Measurements from ENCODE around the gene ANKRD37. TPM values are rescaled to one million over a fixed set of nuclear protein-coding genes. Genes with fewer than 3 reads are reported as not detected.

Gene ANKRD37
- total RNA-seq, 1 donor from 2014 or later: 3.7 TPM

DNA sequence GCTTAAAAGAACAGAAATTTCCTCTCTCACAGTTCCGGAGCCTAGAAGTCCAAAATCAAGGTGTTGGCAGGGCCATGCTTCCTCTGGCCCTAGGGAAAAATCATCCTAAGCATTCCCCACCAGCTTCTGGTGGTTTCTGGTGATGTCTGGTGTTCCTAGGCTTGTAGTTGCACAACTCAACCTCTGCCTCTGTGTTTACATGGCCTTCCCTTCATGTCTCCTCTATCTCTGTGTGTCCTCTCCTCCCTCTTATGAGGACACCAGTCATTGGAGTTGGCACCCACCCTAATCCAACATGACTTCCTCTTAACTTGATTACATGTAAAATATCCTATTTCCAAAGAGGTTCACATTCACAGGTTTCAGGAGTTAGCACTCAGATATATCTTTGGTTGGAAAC is 16.3 kb upstream of the ANKRD37 start:
- Mint-ChIP-seq H3K36me3 (peaks cover 7% of the 10 kb centered on the region), H3K4me3 (no peak overlapping the region)
- TF ChIP-seq, protein P1, sequence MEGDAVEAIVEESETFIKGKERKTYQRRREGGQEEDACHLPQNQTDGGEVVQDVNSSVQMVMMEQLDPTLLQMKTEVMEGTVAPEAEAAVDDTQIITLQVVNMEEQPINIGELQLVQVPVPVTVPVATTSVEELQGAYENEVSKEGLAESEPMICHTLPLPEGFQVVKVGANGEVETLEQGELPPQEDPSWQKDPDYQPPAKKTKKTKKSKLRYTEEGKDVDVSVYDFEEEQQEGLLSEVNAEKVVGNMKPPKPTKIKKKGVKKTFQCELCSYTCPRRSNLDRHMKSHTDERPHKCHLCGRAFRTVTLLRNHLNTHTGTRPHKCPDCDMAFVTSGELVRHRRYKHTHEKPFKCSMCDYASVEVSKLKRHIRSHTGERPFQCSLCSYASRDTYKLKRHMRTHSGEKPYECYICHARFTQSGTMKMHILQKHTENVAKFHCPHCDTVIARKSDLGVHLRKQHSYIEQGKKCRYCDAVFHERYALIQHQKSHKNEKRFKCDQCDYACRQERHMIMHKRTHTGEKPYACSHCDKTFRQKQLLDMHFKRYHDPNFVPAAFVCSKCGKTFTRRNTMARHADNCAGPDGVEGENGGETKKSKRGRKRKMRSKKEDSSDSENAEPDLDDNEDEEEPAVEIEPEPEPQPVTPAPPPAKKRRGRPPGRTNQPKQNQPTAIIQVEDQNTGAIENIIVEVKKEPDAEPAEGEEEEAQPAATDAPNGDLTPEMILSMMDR (IDR thresholded peaks at IDR 0.05; ENCODE audit: unreplicated experiment): no peak

DNA sequence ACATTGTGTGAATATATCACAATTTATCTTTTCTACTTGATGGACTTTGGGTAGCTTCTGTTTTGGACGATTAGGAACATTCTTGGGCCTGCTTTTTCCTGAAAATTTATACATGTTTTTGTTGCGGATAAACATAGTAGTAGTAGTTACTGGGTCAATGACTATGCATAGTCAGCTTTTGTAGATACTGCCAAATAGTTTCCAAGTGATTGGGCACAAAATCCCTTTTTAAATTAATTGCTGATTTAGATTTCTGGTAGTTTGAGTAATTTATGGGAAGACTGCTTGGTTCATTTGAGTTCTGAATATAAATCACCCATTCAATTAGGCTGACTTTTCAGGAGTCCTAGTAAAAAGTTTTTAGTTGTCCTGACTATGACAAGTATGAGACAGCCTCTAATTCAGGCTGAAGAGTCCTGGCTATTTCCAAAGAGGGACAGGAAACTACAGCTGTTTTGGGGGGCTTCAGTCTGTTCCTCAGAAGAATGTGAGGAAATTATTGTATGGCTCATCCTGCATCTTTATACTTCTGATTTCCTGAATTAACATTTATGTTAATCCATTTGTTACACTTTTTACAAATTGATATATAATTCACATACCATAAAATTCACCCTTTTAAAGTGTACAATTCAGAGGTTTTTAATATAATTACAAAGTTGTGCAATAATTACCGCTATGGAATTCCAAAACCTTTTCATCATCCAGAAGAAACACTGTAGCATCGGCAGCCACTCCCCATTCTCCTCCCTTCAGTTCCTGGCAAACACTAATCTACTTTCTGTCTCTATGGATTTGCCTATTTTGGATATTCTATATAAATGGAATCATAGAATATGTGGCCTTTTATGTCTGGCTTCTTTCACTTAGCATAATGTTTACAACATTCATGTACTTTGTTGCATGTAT is 15.1 kb upstream of the ANKRD37 start:
- Mint-ChIP-seq H3K27me3 (ENCODE audit: low read depth) (no peaks in the 10 kb centered on the region), H3K4me3 (no peak overlapping the region), H3K4me1 (peaks cover 11% of the 10 kb centered on the region), H3K9me3 (peaks cover 26% of the 10 kb centered on the region), H3K27ac (no peak overlapping the region), H3K36me3 (peaks cover 7% of the 10 kb centered on the region)
- TF ChIP-seq, protein P1 (IDR thresholded peaks at IDR 0.05; ENCODE audit: unreplicated experiment): no peak
- no peak for DNase-seq (ENCODE audit: low spot score in 2 of 2, unreplicated experiment in 2 of 2)

More for the DNA sequence above, 16.3 kb upstream of the ANKRD37 start:
- Mint-ChIP-seq H3K27ac (no peak overlapping the region), H3K27me3 (ENCODE audit: low read depth) (no peaks in the 10 kb centered on the region), H3K9me3 (peaks cover 26% of the 10 kb centered on the region), H3K4me1 (peaks cover 6% of the 10 kb centered on the region)
- DNase-seq (ENCODE audit: low spot score in 2 of 2, unreplicated experiment in 2 of 2): no peak

DNA sequence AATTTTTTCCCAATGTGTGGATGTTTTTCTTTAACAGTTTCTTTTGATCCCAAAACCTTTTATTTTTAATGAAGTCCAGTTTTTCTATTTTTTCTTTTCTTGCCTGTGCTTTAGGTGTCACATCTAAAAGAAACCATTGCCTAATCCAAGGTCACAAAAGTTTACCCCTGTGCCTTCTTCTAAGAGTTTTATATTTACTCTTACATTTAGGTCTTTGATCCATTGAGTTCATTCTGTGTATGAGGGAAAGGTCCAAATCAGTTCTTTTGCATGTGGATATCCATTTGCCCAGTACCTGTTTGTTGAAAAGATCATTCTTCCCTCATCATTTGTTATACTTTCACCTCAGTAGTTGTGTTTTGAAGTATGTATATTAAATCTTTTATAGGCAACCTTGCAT is 13.9 kb upstream of the ANKRD37 start:
- Mint-ChIP-seq H3K4me3 (no peak overlapping the region), H3K27ac (no peak overlapping the region), H3K4me1 (peaks cover 11% of the 10 kb centered on the region), H3K36me3 (peaks cover 7% of the 10 kb centered on the region), H3K27me3 (ENCODE audit: low read depth) (no peaks in the 10 kb centered on the region), H3K9me3 (peaks cover 26% of the 10 kb centered on the region)
- TF ChIP-seq, protein P1 (IDR thresholded peaks at IDR 0.05; ENCODE audit: unreplicated experiment): no peak
- no peak for DNase-seq (ENCODE audit: low spot score in 2 of 2, unreplicated experiment in 2 of 2)

DNA sequence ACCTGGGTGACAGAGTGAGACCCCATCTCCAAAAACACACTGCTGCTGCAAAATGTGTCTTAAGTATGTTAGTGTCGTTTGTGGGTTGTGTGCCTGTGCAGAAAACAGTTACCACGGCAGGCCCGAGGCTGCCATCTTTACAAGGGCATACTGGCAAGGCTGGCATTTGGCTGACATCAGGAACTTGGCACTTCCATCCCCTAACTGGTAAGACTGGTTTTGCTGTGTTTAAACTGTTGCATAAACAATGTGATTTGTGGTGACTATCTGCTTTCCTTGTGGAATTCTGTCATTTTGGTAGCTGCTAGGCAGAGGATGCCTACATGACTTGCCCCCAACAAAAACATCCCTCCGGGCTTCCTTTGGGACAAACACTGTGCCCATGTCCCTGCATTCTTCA is 13.2 kb upstream of the ANKRD37 start:
- DNase-seq (ENCODE audit: low spot score in 2 of 2, unreplicated experiment in 2 of 2): no peak
- peaks cover 11% of the 10 kb centered on the region for H3K4me1 Mint-ChIP-seq
- no peaks in the 10 kb centered on the region for H3K27me3 Mint-ChIP-seq (ENCODE audit: low read depth)
- TF ChIP-seq, protein P1 (IDR thresholded peaks at IDR 0.05; ENCODE audit: unreplicated experiment): no peak
- peaks cover 7% of the 10 kb centered on the region for H3K36me3 Mint-ChIP-seq
- peaks cover 26% of the 10 kb centered on the region for H3K9me3 Mint-ChIP-seq
- no peak overlapping the region for H3K4me3 Mint-ChIP-seq
- H3K27ac Mint-ChIP-seq: no peak overlapping the region

DNA sequence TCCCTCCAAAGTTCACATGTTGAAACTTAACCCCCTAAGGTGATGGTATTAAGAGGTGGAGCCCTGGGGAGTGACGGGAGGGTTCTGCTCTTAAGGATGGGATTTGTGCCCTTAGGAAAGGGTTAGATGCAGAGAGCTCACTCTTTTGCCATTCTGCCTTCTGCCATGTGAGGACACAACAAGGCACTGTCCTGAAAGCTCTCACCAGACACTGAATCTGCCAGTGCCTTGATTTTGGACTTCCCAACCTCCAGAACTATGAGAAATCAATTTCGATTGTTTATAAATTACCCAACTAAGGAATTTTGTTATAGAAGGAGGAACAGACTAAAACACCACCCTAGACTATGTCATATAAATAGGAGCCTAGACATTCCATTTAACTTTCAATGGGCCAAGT is 12.6 kb upstream of the ANKRD37 start:
- TF ChIP-seq, protein P1 (IDR thresholded peaks at IDR 0.05; ENCODE audit: unreplicated experiment): no peak
- no peak overlapping the region for H3K27ac Mint-ChIP-seq
- H3K36me3 Mint-ChIP-seq: peaks cover 7% of the 10 kb centered on the region
- peaks cover 11% of the 10 kb centered on the region for H3K4me1 Mint-ChIP-seq
- H3K4me3 Mint-ChIP-seq: no peak overlapping the region
- no peaks in the 10 kb centered on the region for H3K27me3 Mint-ChIP-seq (ENCODE audit: low read depth)
- no peak for DNase-seq (ENCODE audit: low spot score in 2 of 2, unreplicated experiment in 2 of 2)
- peaks cover 26% of the 10 kb centered on the region for H3K9me3 Mint-ChIP-seq

Data from mesothelial cell of epicardium (in vitro differentiated cells).